Activated CD4-positive, CD25-positive, alpha-beta regulatory T cell (primary cell): ENCODE results near the gene MS4A5.

ENCODE experiments used
- DNase-seq, 4 experiments: peaks; one replicate each; lab custom pipeline; 2025; lab: John Stamatoyannopoulos, UW

Gene MS4A5

GRCh38 chr11:60482361-60482760 lies 53.0 kb downstream of the MS4A5 start:
- no peak for DNase-seq

DNA sequence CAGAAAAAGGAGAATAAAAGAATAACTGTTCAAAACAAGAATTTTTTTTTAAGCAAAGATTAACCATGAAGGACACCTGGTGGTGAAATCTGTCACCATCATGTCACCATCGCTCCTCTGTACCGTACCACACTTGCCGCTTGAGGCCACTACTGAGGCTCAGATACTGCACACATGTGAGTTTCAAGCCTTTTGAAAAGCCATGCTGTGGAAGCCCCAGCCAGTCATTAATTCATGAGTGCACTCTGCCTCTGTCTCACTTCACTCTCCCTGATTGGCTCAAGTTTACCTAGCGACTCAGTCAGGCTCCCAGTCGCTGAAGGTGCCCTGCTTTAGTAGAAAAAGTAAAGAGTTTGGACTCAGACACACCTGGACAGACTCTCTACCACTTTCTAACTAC lies 56.6 kb downstream of the MS4A5 start:
- no peak for DNase-seq

GRCh38 chr11:60492488-60493009 lies 63.2 kb downstream of the MS4A5 start, which contains the start of gene MS4A12:
Gene MS4A12, plus strand, starts transcription at chr11:60492778. Its CDS starts 4,541 bp downstream, at chr11:60497319.
- DNase-seq = no peak

- no peak for DNase-seq
These were observed 64.1 kb downstream of the MS4A5 start for GRCh38 chr11:60493454-60493853.
